Germinal center (tissue), 1 donor: ENCODE data around the gene CDCA4.

ENCODE experiments used
- DNase-seq: peaks from one replicate; pipeline ENCODE4 v3.0.0; 2012; ENCODE audit warnings: mixed read lengths, low spot score

The CDCA4 gene

GRCh38 chr14:104975481-104976197, 45.2 kb downstream of the CDCA4 start:
- DNase-seq: no peak

DNA sequence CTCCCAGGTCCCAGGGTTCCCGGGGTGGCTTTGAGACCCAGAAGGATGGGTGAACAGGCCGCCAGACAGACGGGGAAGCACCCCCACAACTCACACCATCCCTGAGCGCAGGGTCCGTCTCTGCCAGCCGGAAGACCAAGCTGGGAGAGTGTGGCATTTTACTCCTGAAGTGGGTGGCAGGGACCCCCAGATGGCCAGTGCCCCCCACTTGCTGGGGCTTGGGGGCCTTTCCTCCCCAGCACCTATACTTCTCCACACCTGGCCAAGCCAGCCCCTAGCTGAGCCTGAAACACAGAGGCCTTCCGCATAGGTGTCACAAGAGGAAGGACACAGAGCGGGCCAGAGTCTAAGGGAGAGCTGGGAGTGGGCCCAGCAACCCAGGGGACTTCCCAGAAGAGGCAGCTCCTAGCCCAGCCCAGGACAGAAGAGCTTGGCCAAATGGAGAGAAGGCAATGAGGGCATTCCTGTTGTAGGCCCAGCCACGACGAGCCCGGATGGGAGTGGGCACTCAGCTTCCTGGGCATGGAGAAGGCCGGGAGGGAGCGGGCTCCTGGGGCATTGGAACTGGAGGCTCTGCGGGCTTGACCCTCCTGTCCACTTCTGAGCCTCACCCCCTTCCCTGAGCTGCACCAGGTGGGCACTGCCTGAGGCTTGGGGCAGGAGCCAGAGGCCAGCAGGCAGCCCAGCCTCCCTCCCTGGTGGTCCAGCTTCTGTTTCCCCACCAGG, 46.1 kb downstream of the CDCA4 start:
- DNase-seq: no peak

DNA sequence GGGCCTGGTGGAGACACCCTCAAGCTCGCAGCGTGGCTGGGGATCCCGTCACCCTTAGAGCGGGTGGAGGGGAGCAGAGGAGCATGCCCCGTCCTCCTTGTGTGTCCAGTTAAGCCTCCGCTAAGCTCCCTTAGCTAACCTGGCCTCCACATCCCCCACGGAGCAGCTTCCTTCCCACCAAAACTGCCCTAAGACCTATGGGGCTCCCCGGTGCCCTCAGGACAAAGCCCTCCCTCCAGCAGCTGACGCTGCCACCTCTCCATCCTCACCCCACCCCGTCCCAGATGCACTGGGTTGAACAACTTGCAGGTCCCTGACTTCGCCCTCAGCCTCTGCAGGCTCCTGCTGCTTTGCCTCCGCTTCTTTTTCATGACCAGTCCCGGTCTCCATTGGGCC, 46.7 kb downstream of the CDCA4 start:
- DNase-seq: no peak

GRCh38 chr14:104973385-104974145, 47.3 kb downstream of the CDCA4 start:
- no peak for DNase-seq

DNA sequence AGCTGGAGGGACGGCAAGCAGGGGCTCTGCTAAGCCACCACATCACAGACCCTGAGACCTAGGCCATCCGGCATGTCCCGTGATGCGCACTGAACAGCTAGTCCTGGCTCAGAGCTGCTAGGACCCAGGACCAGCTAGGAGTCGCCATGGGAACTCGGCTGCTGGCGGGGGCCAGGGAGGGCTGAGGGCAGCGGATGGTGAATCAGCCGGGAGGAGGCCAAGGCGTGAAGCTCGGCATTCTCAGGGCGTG, 47.8 kb downstream of the CDCA4 start:
- no peak for DNase-seq

GRCh38 chr14:104972301-104973134, 48.4 kb downstream of the CDCA4 start:
- no peak for DNase-seq

GRCh38 chr14:104971447-104972240, 49.2 kb downstream of the CDCA4 start:
- DNase-seq: no peak

DNA sequence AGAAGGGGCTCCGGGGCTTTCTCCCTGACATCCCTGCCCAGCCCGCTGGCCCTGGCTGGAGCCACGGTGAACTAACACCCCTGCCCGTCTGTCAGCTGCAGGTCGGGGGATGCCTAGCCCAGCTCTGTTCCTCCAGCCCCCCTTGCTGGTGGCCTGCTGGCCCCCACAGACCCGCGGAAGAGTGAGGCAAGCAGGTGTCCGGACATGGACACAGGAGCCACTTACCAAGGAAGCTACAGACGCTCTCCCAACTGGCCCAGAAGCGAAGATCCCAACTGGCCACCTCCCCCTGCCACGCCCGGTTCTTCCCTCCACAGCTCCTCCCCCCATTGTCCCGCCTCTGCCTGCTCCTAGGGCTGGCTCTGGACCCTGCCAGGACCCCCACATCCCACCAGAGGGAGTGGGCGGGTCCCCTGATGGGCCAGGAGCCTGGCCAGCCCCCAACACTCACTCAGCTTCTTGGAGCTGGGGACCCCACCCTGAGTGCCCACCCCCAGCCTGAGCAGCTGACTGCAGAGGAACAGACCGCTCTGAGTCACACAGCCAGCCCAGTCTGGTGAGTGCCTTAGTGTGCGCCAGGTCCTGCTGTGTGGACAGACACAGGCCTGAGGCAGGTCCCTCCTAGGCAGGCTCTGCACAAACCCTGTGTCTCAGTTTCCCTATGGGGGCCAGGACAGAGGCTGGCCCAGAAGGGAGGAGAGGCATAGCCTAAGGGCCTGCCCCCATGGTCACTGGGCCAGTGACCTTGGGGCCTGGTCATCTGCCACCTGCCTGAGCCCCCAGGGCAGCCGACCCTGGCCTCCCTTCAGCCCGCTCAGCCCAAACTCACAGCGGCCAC, 50.4 kb downstream of the CDCA4 start:
- DNase-seq: no peak

DNA sequence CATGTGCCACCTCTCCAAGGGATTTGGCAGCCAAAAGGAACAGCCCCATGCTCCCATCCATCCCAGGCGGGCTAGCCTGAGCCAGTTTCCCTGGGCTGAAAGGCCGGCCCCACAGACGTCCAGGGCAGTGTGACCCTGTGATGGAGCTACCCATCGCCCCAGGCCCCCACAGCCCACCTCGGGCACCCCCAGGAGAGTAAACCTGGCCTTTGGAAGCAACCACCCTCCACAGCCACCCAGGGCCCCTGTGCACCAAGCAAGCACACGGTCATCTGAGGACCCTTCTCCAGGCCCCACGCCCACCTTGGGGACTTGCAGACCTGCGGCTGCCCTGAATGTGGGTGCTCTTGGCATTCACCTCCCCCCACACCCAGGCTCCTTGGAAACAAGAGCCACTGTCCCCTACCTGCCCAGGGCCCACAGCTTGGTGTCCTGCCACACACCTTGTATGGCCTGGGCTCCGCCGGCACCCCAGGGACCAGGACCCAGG, 51.1 kb downstream of the CDCA4 start:
- no peak for DNase-seq

DNA sequence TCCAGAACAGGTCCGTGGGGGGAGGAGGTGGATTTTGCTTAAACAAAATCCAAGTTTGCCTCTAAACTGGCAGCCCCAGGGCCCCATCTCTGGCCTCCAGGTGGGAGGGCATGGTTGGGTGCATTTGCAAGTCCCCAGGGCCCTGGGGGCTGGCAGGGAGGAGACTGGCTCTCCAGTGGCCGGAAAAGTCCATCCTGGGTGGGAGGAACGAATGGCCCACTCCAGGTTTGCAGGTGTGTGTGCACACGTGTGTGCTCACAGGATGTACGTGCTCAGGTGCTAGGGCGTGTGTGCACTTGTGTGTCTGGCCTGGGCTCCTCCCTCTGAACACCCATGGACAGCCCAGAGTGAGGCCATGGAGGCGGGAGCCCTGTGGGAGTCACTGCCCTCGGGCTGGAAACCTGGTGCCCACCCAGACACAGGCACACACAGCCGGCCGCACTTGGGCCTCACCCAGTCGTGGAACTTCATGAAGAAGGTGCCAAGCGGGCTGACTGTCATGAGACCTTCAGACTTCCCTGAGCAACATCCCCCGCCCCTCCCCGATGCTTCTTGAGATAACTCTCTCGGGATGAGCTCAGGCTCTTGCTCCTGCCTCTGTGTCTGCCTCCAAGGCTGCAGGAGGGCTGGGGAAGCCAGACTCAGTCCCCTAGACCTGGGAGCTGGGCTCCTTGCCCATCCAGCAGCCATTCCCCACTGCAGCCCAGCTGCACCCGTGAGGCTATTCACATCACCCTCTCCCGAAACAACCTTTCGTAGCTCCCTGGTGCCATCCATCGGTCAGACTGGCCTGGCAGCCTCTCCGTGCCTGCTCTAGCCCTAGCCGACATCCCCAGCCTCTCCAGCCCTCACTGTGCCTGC, 52.1 kb downstream of the CDCA4 start:
- no peak for DNase-seq

DNA sequence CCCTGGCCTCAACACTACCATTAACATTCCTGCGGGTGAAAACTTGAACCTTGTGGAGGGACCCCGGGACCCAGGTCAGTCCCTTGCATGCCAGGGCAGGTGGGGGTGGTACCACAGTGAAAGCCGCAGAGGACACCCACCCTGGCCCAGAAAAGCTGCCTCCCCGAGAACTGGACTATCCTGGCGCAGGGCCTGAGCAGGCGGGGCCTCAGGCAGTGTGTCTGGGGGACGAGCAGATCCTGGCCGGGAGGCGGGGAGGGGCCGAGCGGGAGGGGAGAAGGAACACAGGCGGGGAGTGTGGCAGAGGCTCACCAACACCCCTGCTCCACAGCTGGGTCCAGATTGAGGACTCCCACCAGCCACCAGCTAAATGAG, 52.7 kb downstream of the CDCA4 start:
- DNase-seq: no peak

- DNase-seq: no peak
These were observed 53.3 kb downstream of the CDCA4 start for GRCh38 chr14:104967386-104968152.

- no peak for DNase-seq
These were observed 53.9 kb downstream of the CDCA4 start for GRCh38 chr14:104966981-104967385.

- no peak for DNase-seq
These were observed 54.5 kb downstream of the CDCA4 start for GRCh38 chr14:104966261-104966865.

GRCh38 chr14:104965561-104966231, 55.2 kb downstream of the CDCA4 start:
- no peak for DNase-seq

DNA sequence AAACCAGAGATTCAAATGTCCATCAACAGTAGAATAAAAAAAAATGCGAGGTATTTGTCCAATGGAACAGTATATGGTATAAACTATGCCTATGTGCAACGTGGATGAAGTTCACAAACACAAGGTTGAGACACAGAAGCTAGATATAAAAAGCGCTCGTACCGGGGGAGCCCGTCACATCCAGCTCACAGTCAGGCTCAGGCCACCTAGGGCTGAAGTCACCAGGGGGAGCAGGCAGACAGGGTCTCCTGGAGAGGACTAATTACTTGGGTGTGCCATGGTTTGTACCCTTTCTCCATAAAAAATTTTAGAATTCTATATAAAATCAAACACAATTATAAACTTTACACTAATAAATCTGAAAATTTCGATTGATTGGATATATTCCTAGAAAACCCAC, 56.3 kb downstream of the CDCA4 start:
- DNase-seq: no peak
